Fibroblast of skin of right quadriceps (primary cell): ENCODE results near the gene PRXL2A.
"Not testable (repeated sequence)": the region's sequence is repeated elsewhere in the genome, so short reads cannot be mapped to it uniquely, and the experiment has no call there.

ENCODE experiments used
- DNase-seq: peaks from one replicate; pipeline ENCODE4 v3.0.0-alpha.2; 2013

Gene PRXL2A

DNA sequence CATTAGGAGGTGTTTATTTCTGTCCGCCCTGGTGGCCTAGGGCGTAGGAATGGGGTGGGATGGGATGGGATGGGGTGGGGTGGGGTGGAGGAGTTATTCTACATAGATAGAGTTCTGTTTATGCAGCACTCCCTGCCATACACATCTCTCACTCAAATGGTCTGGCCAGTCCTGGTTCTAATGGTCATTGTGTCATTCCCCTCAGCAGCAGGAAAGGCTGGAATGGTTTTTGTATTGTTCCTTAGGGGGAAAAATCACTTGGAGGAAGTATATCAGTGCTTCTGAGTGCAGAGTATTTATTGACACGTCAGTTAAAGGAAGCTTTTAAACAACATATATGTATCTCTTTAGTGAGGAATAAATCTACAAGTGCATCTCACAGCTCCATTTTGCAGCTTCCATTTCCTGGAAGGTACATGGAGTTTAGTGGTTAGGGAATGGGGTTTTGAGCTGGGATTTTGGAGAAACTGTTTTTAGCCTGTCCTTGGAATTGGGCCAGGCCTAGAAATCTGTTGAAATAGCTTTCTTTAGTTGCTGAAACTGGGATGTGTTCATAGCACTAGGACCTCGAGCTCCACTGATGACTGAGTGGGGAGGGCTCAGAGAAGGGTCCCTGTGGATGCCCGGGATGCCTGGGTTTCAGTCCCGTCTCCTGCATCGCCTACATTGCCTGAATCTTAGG, 54.1 kb downstream of the PRXL2A start:
- peak; percentile 62 for DNase-seq

DNA sequence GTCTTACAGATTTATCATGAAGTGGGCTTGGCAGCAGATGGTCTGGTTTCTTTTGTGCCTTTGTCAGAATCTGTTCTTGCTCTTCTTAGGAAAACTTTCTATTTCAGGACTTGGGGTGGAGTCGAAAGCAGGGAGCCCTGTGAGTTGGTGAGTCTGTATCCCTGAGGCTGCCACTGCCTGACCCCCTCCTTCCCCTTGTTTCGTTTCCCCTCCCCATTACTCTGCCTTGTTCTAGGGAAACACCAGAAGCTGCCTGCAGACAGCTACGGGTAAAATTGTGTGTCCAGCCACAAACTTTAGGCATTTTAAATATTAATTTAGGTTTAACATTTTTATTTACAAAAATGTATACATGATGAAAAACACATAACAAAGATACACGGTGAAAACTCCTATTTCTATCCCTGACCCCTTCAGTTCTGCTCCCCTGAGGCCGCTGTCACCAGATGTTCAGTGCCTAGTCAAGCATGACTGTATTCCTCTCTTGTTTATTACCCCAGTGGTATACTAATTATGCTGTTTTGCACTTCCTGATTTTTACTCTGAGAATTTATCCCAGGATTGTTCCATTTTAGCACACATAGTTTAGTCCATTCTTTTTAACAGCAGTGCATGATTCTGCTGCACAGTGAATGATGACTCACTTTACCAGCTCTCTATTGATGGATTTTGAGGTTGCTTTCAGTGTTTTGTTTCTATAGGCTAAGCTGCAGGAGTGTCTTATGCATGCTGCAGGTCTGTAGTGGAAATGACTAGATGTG, 54.8 kb downstream of the PRXL2A start:
- DNase-seq = peak; percentile 82

DNA sequence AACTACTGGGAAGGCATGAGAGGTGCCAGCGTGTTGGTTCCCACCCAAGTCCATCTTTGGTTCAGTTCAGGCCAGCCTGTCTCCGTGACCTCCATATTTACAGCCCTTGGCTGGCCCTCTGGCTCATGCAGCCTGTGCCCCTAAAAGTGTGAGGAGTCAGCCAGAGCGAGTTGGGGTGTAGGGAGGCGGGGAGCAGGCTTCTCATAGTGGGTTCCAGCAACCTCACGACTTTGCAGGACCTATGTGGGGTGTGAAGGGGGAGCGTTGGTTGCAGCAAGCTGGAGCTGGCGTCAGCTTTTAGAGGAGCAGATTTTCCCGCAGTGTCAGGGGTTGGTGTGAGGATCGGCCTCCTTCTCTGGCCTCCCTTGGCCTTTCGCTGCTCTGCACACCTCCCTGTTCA, 55.5 kb downstream of the PRXL2A start:
- no peak for DNase-seq

DNA sequence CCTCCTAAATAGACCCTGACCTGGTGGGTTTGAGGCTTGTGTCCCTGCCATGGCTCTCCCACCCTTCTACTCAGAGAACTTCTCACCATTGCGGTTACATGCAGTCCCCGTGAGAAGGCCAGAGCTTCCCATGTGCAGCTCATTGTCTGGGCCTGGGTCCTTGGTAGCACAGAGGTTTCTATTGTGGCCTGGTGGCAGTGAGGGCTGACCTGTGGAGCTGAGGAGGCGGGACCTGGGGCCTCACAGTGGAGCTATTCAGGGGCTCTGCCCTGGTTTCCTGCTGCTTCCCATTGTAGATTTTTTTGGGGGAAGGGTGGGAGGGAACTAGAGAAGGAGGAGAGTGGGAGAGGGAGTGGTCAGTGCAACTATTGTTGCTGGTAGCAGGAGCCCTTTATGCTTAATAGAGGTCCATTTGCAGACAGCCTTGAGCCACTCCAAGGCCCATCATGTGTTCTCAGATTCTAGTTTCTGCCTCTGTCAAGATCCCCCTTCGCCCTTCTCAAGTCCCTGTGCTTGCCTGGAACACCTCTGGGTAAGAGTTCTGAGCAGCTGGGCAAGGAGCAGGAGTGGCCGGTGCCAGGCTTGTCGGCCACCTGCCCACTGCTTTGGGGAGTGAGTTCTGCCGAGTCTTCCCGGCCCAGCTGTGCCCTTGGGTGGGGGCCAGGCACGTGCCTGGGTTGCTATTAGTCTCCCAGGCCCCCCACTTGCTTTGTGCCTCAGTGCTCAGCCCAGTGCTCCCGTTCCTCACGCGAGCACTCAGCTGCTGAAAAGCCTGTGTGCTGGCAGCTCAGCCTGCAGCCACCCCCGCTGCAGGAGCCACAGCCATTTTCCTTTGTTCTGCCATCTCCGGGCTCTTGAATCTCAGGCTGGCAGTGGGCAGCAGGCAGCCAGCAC, 56.5 kb downstream of the PRXL2A start:
- no peak for DNase-seq

DNA sequence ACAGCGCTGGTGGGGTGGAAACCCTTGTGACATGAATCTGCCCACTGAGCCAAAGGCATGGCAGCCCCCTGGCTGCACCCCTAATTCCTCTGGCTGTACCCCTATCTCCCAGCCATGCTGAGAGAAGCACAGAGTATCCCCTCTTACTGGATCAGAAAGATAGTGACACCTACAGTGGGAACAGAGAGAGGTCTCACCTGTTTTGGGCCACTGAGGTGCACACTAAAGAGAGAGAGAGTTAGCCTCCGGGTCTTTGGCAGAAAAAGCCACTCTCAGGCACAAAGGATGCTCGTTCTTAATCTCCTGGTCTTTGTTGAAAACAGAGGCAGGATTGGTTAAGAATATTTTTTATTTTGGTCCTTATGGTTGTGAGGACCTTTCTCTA, 57.1 kb downstream of the PRXL2A start:
- no peak for DNase-seq

DNA sequence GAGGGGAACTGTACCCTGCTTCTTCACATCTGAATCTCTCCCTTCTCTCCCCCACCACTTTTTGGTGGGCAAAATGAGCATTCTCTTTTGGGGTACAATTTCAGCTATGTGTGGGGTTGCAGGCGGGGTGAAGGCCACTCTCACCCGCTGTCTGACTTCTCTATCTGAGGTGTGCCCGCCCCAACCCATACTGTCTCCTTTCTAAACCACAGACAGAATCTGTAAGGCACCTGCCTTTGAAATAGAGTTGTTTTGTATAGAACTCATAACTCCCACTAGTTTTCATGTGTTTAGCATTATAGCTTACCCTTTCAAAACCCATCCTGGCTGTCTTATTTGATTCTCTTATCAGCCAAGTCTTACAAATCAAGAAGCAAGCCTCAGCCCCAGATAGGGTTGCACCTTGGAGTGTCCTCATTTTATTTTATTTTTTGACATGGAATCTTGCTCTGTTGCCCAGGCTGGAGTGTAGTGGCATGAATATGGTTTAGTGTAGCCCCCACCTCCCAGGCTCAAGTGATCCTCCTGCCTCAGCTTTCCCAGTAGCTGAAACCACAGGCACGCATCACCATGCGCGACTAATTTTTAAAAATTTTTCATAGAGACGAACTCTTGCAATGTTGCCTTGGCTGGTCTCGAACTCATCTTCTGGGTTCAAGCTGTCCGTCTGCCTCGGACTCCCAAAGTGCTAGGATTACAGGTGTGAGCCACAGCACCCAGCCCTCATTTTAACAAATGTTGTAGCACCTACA, 57.7 kb downstream of the PRXL2A start:
- DNase-seq = no peak

DNA sequence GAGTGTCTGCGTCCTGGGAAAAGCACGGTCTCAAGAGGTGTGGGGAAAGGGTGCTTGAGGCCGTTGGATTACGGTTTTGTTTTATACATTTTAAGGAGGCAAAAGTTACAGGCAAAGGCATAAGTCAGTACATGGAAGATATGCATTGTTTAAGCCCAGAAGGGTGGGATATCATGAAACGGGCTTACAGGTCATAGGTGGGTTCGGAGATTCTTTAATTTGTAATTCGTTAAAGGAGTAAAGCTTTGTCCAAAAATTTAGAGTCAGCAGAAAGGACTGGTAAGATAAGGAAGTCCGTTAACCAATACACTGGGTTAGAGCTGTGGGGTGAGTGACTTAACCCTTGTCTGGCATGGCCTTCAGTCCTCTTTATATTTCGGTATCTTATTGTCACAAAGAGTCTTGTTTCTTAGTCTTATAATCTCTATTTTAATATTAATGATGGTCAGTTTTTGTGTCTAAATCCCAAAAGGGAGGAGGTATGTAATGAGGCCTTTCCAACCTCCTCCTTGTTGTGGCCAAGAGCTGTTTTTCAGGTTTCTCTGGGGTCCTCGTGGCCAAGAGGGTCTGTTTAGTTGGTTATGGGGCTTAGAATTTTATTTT, 58.5 kb downstream of the PRXL2A start:
- no peak for DNase-seq

DNA sequence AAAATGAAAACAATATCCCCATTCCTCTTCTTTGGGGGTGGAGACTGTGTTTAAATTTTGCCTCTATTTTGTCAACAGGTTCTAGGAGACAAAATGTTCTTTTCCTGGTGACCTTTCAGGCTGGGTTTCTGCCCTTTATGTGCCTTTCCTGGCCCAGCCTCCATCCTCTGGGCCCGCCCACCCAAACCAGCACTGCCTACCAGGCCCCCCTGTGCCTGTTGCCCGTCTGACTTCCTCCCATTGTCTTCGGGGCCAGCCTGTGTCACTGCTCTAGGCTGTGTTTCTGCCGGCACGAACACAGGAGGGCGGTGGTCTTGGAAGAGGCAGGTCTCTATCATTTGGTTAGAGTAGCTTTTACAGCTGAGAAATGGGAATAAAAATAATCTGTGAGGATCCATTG, 59.7 kb downstream of the PRXL2A start:
- DNase-seq = no peak

DNA sequence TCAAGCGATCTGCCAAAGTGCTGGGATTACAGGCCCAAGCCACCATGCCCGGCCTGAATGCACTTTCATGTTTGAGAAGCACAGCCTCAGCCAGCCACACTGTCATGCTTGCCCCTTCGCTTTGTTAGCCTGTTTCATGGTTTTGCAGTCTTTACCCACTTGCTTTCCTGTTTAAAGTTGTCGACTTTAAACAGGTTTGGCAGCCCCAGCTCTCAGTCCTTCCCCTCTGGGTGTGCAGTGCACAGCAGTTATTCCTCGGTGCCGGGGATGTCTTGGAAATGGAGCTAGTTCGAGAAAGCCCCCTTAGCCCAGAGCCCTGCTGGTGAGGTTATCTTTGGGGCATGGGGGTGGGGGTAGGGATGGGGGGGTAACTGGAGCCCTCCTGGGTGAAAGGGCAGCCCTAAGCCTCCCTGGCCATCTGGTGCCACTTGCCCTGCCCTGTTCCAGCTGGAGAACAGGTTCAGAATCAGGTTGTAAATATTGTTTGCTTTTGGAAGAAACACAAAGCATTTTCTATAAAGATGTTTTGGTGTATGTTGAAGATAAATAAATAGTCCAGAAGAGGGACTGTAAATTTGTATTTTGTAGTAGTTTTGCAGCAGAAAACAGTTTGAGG, 60.6 kb downstream of the PRXL2A start:
- no peak for DNase-seq

DNA sequence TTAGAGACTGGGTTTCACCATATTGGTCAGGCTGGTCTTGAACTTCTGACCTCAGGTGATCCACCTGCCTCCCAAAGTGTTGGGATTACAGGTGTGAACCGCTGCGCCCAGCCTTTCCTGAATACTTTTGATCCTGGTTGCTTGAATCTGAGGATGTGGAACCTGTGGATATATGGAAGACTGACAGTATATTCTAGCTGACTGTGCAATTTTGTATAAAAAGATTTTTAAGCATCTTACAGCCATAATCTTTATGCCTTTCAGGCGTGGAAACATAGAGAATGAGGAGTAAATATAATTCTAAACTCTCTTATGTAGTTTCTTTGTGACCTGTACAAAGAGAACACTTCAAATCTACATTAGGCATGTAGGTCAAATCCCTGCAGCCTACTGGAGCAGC, 61.9 kb downstream of the PRXL2A start:
- no peak for DNase-seq

DNA sequence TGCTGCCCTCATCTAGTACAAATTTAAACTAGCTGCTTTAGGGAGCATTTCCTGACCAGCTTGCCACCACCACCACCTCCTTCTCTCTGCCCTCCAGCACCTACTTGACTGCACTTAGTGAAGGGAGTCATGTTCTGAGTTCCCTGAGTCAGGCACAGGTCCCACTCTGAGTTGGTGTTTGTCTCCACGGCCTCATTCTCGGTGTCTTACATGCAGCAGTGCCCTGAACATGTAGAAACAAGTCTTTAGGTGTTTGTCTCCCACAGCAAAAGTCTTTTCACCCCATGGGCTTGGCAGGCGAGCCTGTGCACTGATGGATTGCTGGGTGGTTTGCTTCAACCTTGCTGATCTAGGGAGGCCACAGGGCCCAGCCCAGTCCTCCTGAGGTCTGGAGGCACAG, 62.6 kb downstream of the PRXL2A start:
- DNase-seq = no peak

DNA sequence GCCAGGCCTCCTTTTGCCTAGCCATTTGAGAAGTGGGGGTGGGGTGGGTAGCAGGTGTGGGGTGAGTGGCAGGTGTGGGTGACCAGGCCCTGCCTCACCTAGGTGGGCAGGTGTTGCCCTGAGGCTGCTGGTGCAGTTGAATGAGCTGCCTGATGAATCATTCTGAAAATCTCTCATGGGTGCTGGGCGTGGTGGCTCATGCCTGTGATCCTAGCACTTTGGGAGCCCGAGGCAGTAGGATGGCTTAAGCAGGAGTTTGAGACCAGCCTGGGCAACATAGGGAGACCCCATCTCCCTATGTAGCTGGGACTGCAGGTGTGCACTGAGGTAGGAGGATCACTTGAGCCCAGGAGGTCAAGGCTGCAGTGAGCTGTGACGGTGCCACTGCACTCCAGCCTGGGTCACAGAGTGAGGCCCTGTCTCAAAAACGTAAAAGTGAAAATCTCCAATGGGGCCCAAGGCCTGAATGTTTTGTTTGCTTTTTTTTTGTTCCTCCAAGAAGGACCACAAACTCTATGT, 63.4 kb downstream of the PRXL2A start:
- no peak for DNase-seq

DNA sequence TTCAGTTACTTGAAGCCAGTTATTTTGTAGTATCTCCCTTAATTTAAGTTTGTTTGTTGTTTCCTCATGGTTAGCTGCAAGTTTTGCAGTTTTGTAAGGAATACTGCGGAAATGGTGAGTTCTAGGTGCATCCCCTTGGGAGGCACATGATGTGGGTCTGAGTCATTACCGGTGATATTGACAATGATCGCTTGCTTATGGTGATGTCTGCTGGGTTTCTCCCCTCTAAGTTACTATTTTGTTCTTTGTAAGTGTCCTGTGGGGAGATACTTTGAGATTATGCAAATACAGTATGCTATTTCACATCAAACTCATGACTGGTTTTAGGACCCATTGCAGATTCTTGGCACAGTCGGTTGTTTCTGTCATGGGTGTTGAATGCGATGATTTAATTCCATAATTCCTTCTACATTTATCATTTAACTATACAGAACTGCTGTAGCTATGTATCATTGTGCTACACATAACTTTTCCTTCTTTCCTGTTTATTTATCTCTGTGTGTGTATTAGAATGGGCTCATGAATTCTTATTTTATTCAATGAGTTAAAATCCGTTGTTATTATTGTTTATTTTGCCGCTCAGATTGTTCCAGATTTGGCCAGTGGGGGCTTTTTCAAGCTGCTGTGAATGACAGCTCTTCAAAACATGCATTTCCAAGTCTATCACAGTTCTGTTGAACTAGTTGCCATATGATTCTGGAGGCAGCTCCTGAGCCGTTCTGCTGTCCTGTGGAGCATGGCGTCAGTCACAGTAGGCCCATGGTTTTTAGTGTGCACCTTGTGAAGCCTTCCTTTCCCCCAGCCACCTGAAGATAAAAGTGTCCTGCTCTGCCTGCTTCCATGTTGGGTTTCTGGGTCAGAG, 64.1 kb downstream of the PRXL2A start:
- DNase-seq = peak; percentile 86

DNA sequence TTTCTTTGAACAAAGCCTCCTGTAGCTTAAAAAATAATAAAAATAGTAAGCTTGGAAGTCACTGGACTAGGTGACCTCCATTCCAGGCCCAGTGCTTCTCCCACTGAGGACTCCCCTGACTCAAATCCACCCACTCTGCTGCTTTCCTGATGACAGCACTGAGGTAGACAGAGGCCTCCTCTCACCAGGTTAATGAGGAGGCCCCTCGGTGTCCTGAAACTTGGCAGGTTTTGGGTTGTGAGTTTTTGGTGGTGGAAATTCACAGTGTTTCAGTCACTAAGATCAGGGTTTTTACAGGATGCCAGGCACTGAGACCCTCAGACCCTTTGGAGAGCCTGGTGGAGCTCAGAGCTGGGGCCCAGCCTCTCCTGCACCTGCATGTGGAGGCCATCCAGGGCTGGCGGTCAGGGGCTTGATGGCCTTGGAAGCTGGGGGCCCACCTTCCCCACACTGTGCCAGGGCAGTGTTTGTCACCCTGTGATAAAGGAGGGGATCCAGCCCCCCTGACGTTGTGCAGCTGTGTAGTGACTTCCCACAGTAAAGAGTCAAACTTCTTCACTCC, 64.8 kb downstream of the PRXL2A start:
- DNase-seq = no peak

DNA sequence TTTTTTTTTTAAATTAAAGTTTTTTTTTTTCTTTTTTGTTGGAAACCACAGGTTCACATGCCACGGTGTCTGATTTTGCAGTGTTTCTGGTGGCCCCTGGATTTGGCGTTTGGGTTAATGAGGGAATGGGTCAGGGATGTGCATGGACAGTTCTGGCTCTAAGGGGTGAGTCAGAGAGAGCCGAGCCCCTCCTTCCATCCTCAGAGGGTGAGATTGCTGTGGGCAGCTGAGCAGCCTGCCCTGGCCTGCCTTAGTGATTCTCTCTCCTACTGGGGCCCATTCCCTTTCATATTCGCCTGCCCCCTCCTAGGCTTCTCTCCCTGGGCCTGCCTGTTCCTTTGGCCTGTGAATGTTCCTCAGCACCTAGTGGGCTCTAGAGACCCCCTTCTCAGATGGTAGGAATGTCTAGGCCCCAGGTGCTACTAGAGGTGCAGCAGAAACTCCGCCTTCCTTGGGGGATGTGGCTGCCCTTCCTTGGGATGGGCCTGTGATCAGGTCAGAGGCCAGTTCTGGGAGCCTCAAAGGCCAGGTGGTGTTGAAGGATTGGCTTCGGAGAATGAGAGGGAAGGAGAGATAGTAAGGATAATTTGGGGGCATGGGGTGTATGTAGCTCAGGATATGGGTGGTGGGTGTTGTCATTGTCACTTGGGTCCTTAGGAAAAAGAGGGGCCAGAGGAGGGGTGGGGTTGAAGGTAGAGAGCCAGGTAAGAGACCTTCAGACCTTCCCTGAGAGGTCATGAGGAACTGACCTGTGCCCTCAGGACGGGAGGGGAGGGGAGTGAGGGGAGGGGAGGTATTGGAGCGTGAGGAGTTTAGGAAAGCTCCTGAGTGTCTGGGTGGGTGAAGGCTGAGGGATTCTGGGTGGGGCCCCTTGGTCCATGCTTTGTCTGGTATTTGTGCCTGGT, 65.6 kb downstream of the PRXL2A start:
- DNase-seq = no peak

DNA sequence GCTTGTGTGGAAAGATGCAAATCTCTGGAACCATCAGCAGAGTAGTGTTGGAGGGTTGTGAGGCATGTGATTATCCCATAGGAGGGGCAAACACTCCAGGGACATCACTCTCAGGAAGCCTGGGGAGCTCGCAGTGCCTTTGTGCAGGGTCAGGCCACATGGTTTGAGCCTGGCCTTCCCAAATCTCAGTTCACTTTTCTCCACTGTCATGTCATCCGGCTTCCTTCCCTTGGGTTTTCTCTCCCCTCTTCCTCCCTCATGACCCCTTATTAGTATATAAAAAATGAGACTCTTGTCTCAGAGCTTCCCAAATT, 66.2 kb downstream of the PRXL2A start:
- DNase-seq = no peak

DNA sequence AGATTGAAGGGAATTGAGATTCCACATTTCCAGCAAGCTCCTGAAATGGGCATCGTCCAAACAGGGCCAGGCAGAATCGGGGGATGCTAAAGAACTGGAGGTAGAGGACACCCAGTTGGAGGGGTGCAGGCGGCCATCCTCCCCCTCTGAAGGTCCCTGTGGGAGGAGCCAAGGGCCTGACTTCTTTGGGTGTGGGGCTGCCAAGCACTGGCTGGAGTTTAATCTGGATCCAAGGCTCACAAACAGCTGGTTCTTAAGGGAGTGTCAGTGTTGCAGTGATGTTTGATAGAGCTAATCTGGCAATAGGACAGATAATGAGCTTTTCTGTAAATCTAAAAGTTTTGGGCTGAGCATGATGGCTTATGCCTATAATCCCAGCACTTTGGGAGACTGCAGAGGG, 66.6 kb downstream of the PRXL2A start:
- DNase-seq = no peak

DNA sequence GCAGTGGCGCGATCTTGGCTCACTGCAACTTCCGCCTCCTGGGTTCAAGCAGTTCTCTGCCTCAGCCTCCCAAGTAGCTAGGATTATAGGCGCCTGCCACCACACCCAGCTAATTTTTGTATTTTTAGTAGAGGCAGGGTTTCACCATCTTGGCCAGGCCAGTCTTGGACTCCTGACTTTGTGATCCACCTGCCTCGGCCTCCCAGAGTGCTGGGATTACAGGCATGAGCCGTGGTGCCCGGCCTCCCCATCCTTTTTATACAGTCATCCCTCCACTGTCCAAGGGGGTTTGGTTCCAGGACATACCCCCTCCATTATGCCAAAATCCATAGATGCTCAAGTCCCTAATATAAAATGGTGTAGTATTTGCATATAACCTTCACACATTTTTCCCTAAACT, 67.3 kb downstream of the PRXL2A start:
- DNase-seq = not testable (repeated sequence)

DNA sequence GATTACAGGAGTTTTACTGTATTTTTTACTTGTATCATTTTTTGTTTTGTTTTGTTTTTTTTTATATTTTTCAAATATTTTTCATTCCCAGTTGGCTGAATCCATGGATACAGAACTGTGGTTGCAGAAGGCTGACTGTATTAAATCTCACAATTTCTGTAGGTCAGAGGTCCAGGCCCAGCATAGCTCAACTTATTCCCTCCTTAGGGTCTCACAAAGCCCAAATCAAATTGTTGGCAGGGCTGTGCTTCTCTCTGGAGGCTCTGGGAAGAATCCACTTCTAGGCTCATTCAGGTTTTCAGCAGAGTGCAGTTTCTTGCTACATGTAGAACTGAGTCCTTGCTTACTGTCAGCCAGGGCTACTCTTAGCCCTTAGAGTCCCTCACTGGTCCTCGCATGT, 68.3 kb downstream of the PRXL2A start:
- no peak for DNase-seq

DNA sequence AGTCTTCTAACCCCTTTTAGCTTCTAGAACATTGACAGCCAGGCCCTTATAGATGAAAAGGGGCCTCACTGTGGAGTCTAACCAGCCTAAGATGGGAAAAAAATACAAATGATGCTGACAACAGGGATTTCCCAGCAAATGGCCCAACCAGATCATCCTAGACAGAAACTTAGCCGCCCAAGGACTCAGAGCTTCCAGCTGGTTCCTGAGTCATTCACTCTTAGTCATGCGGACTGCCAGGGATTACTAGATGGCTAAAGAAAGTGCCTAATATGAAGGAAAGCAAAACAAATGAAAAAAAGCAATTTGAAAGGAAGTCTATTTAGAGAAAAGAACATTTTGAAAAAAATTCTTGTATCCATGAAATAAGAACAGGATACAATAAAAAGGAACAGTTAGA, 69.5 kb downstream of the PRXL2A start:
- peak; percentile 81 for DNase-seq
